OCI-LY1 (cell line): Measurements from ENCODE around the gene PPP1R2.

Source experiments
- H2AFZ ChIP-seq: fragments of 200-600 bp; sonication (generic), shearing (Covaris generic); 2 replicates; pipeline ENCODE4 v1.6.0; 2014; ENCODE audit warnings: antibody characterized with exemption, mild to moderate bottlenecking, low read length
- H3F3A ChIP-seq: fragments of 200-600 bp; sonication (generic), shearing (Covaris generic); 2 replicates; pipeline ENCODE4 v1.6.0; 2014; ENCODE audit warnings: mild to moderate bottlenecking, antibody characterized with exemption, low read length, moderate library complexity; ENCODE audit not compliant: insufficient read depth
- H3K27ac ChIP-seq: fragments of 200-600 bp; sonication (generic); 2 replicates; pipeline ENCODE4 v1.5.1; 2014; ENCODE audit warnings: low read length, mixed run types, mild to moderate bottlenecking, low read depth; ENCODE audit not compliant: poor library complexity, severe bottlenecking
- H3K27me3 ChIP-seq: fragments of 200-600 bp; sonication (generic); 2 replicates; pipeline ENCODE4 v1.6.0; 2014; ENCODE audit warnings: antibody characterized with exemption, mild to moderate bottlenecking, low read length, moderate library complexity; ENCODE audit not compliant: insufficient read depth
- H3K36me3 ChIP-seq: fragments of 200-600 bp; sonication (generic); 2 replicates; pipeline ENCODE4 v1.6.1; 2014; ENCODE audit warnings: mild to moderate bottlenecking, antibody characterized with exemption, low read length, moderate library complexity, mixed read lengths; ENCODE audit not compliant: insufficient read depth
- H3K4me1 ChIP-seq: fragments of 200-600 bp; sonication (generic); 2 replicates; pipeline ENCODE4 v1.5.1; 2014; ENCODE audit warnings: mild to moderate bottlenecking, low read length, moderate library complexity; ENCODE audit not compliant: insufficient read depth, severe bottlenecking
- H3K4me2 ChIP-seq: fragments of 200-600 bp; sonication (generic), shearing (Covaris generic); 2 replicates; pipeline ENCODE4 v1.6.1; 2014; ENCODE audit warnings: low read length
- H3K4me3 ChIP-seq: fragments of 200-600 bp; sonication (generic); 2 replicates; pipeline ENCODE4 v1.5.1; 2014; ENCODE audit warnings: low read length, low read depth, mild to moderate bottlenecking, mixed read lengths; ENCODE audit not compliant: poor library complexity, severe bottlenecking
- H3K79me2 ChIP-seq: fragments of 200-600 bp; shearing (Covaris generic); 2 replicates; pipeline ENCODE4 v1.6.1; 2016; ENCODE audit warnings: mixed run types, low read length, mixed read lengths; ENCODE audit not compliant: insufficient read depth
- H3K9ac ChIP-seq: fragments of 200-600 bp; sonication (generic), shearing (Covaris generic); 2 replicates; pipeline ENCODE4 v1.6.1; 2014; ENCODE audit warnings: mild to moderate bottlenecking, low read length, mixed read lengths
- H3K9me2 ChIP-seq: fragments of 200-600 bp; sonication (generic), shearing (Covaris generic); 2 replicates; pipeline ENCODE4 v1.6.1; 2014; ENCODE audit warnings: low read depth, mild to moderate bottlenecking, low read length, mixed read lengths
- H3K9me3 ChIP-seq: fragments of 200-600 bp; shearing (Covaris generic); 2 replicates; pipeline ENCODE4 v1.6.1; 2014; ENCODE audit warnings: low read length, mixed read lengths
- H4K20me1 ChIP-seq: fragments of 200-600 bp; sonication (generic), shearing (Covaris generic); 2 replicates; pipeline ENCODE4 v1.6.0; 2016; ENCODE audit warnings: mild to moderate bottlenecking, low read length; ENCODE audit not compliant: insufficient read depth
- CTCF ChIP-seq: fragments of 200-600 bp; sonication (generic), shearing (Covaris generic); IDR thresholded peaks from 2 replicates; pipeline ENCODE4 v1.5.1; 2017; ENCODE audit warnings: mild to moderate bottlenecking, antibody characterized with exemption, low read length, moderate library complexity, mixed read lengths
- EZH2 ChIP-seq: fragments of 200-600 bp; sonication (generic), shearing (Covaris generic); IDR thresholded peaks from 2 replicates; pipeline ENCODE4 v1.8.0; 2017; ENCODE audit warnings: borderline replicate concordance, mixed run types, mild to moderate bottlenecking, antibody characterized with exemption, low read length, moderate library complexity, mixed read lengths

The PPP1R2 gene

GRCh38 chr3:195532345-195532744 lies 10.8 kb downstream of the PPP1R2 start:
- H3K4me3 ChIP-seq = no peak overlapping the region
- H3K36me3 ChIP-seq = peaks cover 5% of the 10 kb centered on the region
- H3K27me3 ChIP-seq = no peaks in the 10 kb centered on the region
- H4K20me1 ChIP-seq = no peaks in the 10 kb centered on the region
- no peaks in the 10 kb centered on the region for H3F3A ChIP-seq
- no peak overlapping the region for H3K9ac ChIP-seq
- H3K4me2 ChIP-seq = no peak overlapping the region
- H2AFZ ChIP-seq = no peak overlapping the region
- TF ChIP-seq CTCF (no peak), EZH2 (no peak)
- H3K79me2 ChIP-seq = no peaks in the 10 kb centered on the region
- peaks cover 24% of the 10 kb centered on the region for H3K4me1 ChIP-seq
- no peaks in the 10 kb centered on the region for H3K9me2 ChIP-seq
- H3K27ac ChIP-seq = no peak overlapping the region
- no peaks in the 10 kb centered on the region for H3K9me3 ChIP-seq

GRCh38 chr3:195531683-195532082 lies 11.4 kb downstream of the PPP1R2 start:
- no peak for TF ChIP-seq EZH2
- no peak for TF ChIP-seq CTCF
- Histone ChIP-seq H3K27me3 (no peaks in the 10 kb centered on the region), H3K4me2 (no peak overlapping the region), H2AFZ (no peak overlapping the region), H4K20me1 (no peaks in the 10 kb centered on the region), H3K9me2 (no peaks in the 10 kb centered on the region), H3K27ac (no peak overlapping the region), H3K4me1 (peaks cover 21% of the 10 kb centered on the region), H3F3A (no peaks in the 10 kb centered on the region), H3K9me3 (no peaks in the 10 kb centered on the region), H3K9ac (no peak overlapping the region), H3K36me3 (peaks cover 5% of the 10 kb centered on the region), H3K79me2 (no peaks in the 10 kb centered on the region), H3K4me3 (no peak overlapping the region)

- no peak overlapping the region for H3K27ac ChIP-seq
- peaks cover 5% of the 10 kb centered on the region; the same call in 1 of the 2 replicates for H3F3A ChIP-seq
- TF ChIP-seq EZH2 = no peak
- TF ChIP-seq CTCF = no peak
- H2AFZ ChIP-seq = no peak overlapping the region
- no peaks in the 10 kb centered on the region for H3K9me3 ChIP-seq
- no peaks in the 10 kb centered on the region for H3K79me2 ChIP-seq
- peaks cover 14% of the 10 kb centered on the region for H3K4me1 ChIP-seq
- no peaks in the 10 kb centered on the region for H3K9me2 ChIP-seq
- no peak overlapping the region for H3K9ac ChIP-seq
- H3K27me3 ChIP-seq = no peaks in the 10 kb centered on the region
- H3K4me2 ChIP-seq = no peak overlapping the region
- H4K20me1 ChIP-seq = no peaks in the 10 kb centered on the region
- no peak overlapping the region for H3K4me3 ChIP-seq
- peaks cover 5% of the 10 kb centered on the region for H3K36me3 ChIP-seq
Observed at GRCh38 chr3:195526492-195526891, 16.6 kb downstream of the PPP1R2 start.
